Thyroid gland (tissue), 4 donors: Measurements from ENCODE around the gene HOXA3.

Experiments
- CTCF ChIP-seq, 6 experiments: fragments of 200-600 bp in 3 of 6; fragments of 450-650 bp in 3 of 6; sonication (generic) in 3 of 6; IDR thresholded peaks; one replicate each; pipeline ENCODE4 v1.5.1; 2016 to 2019; ENCODE audit warnings: antibody characterized with exemption in 6 of 6, mild to moderate bottlenecking in 2 of 6, inconsistent platforms in 1 of 6, moderate library complexity in 1 of 6
- POLR2A ChIP-seq, 2 donors: fragments of 450-650 bp; IDR thresholded peaks; one replicate each; pipeline ENCODE4 v1.6.1; 2017; ENCODE audit warnings: antibody characterized with exemption in 2 of 2, mild to moderate bottlenecking in 2 of 2, moderate library complexity in 1 of 2

GRCh38 chr7:27098578-27099451 lies 53.6 kb downstream of the HOXA3 start:
- TF ChIP-seq CTCF (IDR thresholded peaks at IDR 0.05) = no peak
- no peak for TF ChIP-seq POLR2A (IDR thresholded peaks at IDR 0.05)
